ENCODE measurements around the gene HIVEP3.

Gene HIVEP3

GRCh38 chr1:41749991-41750745 lies 168.6 kb downstream of the HIVEP3 start:
- no peak for DNase-seq

- DNase-seq: no peak
Observed at GRCh38 chr1:41745022-41745421, 173.7 kb downstream of the HIVEP3 start.

GRCh38 chr1:41743366-41743765 lies 175.4 kb downstream of the HIVEP3 start:
- DNase-seq: no peak

GRCh38 chr1:41742219-41742618 lies 176.5 kb downstream of the HIVEP3 start:
- DNase-seq: no peak

- no peak for DNase-seq
Observed at GRCh38 chr1:41741244-41741643, 177.5 kb downstream of the HIVEP3 start.

GRCh38 chr1:41740630-41741239 lies 178.0 kb downstream of the HIVEP3 start:
- DNase-seq: no peak

- no peak for DNase-seq
Observed at GRCh38 chr1:41740058-41740457, 178.7 kb downstream of the HIVEP3 start.

- no peak for DNase-seq
Observed at GRCh38 chr1:41739061-41739955, 179.4 kb downstream of the HIVEP3 start.

- DNase-seq: no peak
Observed at GRCh38 chr1:41738475-41738874, 180.2 kb downstream of the HIVEP3 start.

GRCh38 chr1:41738006-41738405 lies 180.7 kb downstream of the HIVEP3 start:
- DNase-seq: no peak

- no peak for DNase-seq
Observed at GRCh38 chr1:41735631-41736260, 183.0 kb downstream of the HIVEP3 start.

GRCh38 chr1:41735139-41735538 lies 183.6 kb downstream of the HIVEP3 start:
- DNase-seq: no peak

- no peak for DNase-seq
Observed at GRCh38 chr1:41734201-41734970, 184.3 kb downstream of the HIVEP3 start.

GRCh38 chr1:41733725-41734124 lies 185.0 kb downstream of the HIVEP3 start:
- DNase-seq: no peak

- no peak for DNase-seq
Observed at GRCh38 chr1:41733021-41733420, 185.7 kb downstream of the HIVEP3 start.

GRCh38 chr1:41731516-41732030 lies 187.1 kb downstream of the HIVEP3 start:
- no peak for DNase-seq

GRCh38 chr1:41730806-41731205 lies 187.9 kb downstream of the HIVEP3 start:
- DNase-seq: no peak

- no peak for DNase-seq
Observed at GRCh38 chr1:41728403-41729202, 190.1 kb downstream of the HIVEP3 start.

GRCh38 chr1:41727749-41728115 lies 191.0 kb downstream of the HIVEP3 start:
- DNase-seq: no peak

GRCh38 chr1:41726899-41727748 lies 191.6 kb downstream of the HIVEP3 start:
- no peak for DNase-seq
